ENCODE results near the gene SLC5A11. TPM values are rescaled to one million over a fixed set of nuclear protein-coding genes. Genes with fewer than 3 reads are reported as not detected.

Gene SLC5A11
- polyA plus RNA-seq, 3 donors: 0.60 TPM; not detected in 2

- 100% methylated on average over 2 of the region's 4 CpGs for WGBS (ENCODE audit: insufficient coverage)
- H3K4me1 ChIP-seq (ENCODE audit: control insufficient read depth in 1 of 2, insufficient read depth in 2 of 2, low read length in 2 of 2): no peaks in the 10 kb centered on the region
- H3K27ac ChIP-seq (ENCODE audit: low read depth in 1 of 2, low read length in 2 of 2): no peak overlapping the region
- no peak overlapping the region for H3K4me3 ChIP-seq (replicated peaks in 1 of 3; ENCODE audit: low read depth in 2 of 3, low read length in 3 of 3)
- H2AFZ ChIP-seq (ENCODE audit: insufficient read depth, low read depth, low read length, poor library complexity, severe bottlenecking): no peak overlapping the region
- Mint-ChIP-seq H3K4me3 (no peak overlapping the region), H3K27me3 (ENCODE audit: low read depth in 3 of 3) (peaks cover 0 to 2% (median 0%) of the 10 kb centered on the region in 3 donors), H3K36me3 (peaks cover 73 to 97% of the 10 kb centered on the region in 2 donors), H3K9me3 (no peaks in the 10 kb centered on the region), H3K27ac (no peak overlapping the region), H3K4me1 (no peaks in the 10 kb centered on the region)
- DNase-seq: no peak
- H3K9ac ChIP-seq (ENCODE audit: insufficient read depth, low read length, poor library complexity, severe bottlenecking): no peak overlapping the region
- H3K4me2 ChIP-seq (replicated peaks; ENCODE audit: extremely low read depth, low read length, poor library complexity, severe bottlenecking): no peak overlapping the region
- no peaks in the 10 kb centered on the region for H3K9me3 ChIP-seq (replicated peaks in 1 of 2; ENCODE audit: control insufficient read depth in 1 of 2, insufficient read depth in 1 of 2, low read length in 2 of 2)
- H3K36me3 ChIP-seq (replicated peaks in 1 of 2; ENCODE audit: control insufficient read depth in 1 of 2, insufficient read depth in 2 of 2, low read length in 2 of 2): peaks cover 90 to 98% of the 10 kb centered on the region in 2 donors
- TF ChIP-seq, protein P1, sequence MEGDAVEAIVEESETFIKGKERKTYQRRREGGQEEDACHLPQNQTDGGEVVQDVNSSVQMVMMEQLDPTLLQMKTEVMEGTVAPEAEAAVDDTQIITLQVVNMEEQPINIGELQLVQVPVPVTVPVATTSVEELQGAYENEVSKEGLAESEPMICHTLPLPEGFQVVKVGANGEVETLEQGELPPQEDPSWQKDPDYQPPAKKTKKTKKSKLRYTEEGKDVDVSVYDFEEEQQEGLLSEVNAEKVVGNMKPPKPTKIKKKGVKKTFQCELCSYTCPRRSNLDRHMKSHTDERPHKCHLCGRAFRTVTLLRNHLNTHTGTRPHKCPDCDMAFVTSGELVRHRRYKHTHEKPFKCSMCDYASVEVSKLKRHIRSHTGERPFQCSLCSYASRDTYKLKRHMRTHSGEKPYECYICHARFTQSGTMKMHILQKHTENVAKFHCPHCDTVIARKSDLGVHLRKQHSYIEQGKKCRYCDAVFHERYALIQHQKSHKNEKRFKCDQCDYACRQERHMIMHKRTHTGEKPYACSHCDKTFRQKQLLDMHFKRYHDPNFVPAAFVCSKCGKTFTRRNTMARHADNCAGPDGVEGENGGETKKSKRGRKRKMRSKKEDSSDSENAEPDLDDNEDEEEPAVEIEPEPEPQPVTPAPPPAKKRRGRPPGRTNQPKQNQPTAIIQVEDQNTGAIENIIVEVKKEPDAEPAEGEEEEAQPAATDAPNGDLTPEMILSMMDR (IDR thresholded peaks at IDR 0.05): no peak
- H3K79me2 ChIP-seq (ENCODE audit: insufficient read depth, low read length): no peaks in the 10 kb centered on the region
- intact Hi-C loops (cut with micrococcal nuclease): no loop called here
- no peaks in the 10 kb centered on the region for H3K27me3 ChIP-seq (ENCODE audit: control insufficient read depth in 2 of 2, insufficient read depth in 2 of 2, low read length in 2 of 2)
- peaks cover 51% of the 10 kb centered on the region for H4K20me1 ChIP-seq (ENCODE audit: insufficient read depth, low read length)
These were observed 90.4 kb downstream of the SLC5A11 start for GRCh38 chr16:24936151-24936550.

GRCh38 chr16:24939224-24939623, 93.5 kb downstream of the SLC5A11 start:
- Histone ChIP-seq H2AFZ (ENCODE audit: insufficient read depth, low read depth, low read length, poor library complexity, severe bottlenecking) (no peak overlapping the region), H3K79me2 (ENCODE audit: insufficient read depth, low read length) (no peaks in the 10 kb centered on the region), H3K27ac (ENCODE audit: low read depth in 1 of 2, low read length in 2 of 2) (peak overlapping the region in 1 of 2 donors; percentile 11), H3K9ac (ENCODE audit: insufficient read depth, low read length, poor library complexity, severe bottlenecking) (no peak overlapping the region), H3K36me3 (replicated peaks in 1 of 2; ENCODE audit: control insufficient read depth in 1 of 2, insufficient read depth in 2 of 2, low read length in 2 of 2) (peaks cover 79 to 94% of the 10 kb centered on the region in 2 donors), H3K4me3 (replicated peaks in 1 of 3; ENCODE audit: low read depth in 2 of 3, low read length in 3 of 3) (no peak overlapping the region), H4K20me1 (ENCODE audit: insufficient read depth, low read length) (peaks cover 40% of the 10 kb centered on the region), H3K4me2 (replicated peaks; ENCODE audit: extremely low read depth, low read length, poor library complexity, severe bottlenecking) (no peak overlapping the region), H3K4me1 (ENCODE audit: control insufficient read depth in 1 of 2, insufficient read depth in 2 of 2, low read length in 2 of 2) (no peaks in the 10 kb centered on the region), H3K9me3 (replicated peaks in 1 of 2; ENCODE audit: control insufficient read depth in 1 of 2, insufficient read depth in 1 of 2, low read length in 2 of 2) (no peaks in the 10 kb centered on the region), H3K27me3 (ENCODE audit: control insufficient read depth in 2 of 2, insufficient read depth in 2 of 2, low read length in 2 of 2) (no peaks in the 10 kb centered on the region)
- WGBS (ENCODE audit: insufficient coverage): 99% methylated on average over 9 of the region's 14 CpGs
- no peaks in the 10 kb centered on the region for H3K4me1 Mint-ChIP-seq
- H3K4me3 Mint-ChIP-seq: no peak overlapping the region
- no peak overlapping the region for H3K27ac Mint-ChIP-seq
- peaks cover 69 to 98% of the 10 kb centered on the region in 2 donors for H3K36me3 Mint-ChIP-seq
- TF ChIP-seq, protein P1 (IDR thresholded peaks at IDR 0.05): no peak
- no peaks in the 10 kb centered on the region for H3K27me3 Mint-ChIP-seq (ENCODE audit: low read depth in 3 of 3)
- intact Hi-C loops (cut with micrococcal nuclease): no loop called here
- no peaks in the 10 kb centered on the region for H3K9me3 Mint-ChIP-seq
- DNase-seq: no peak
